ENCODE data around the gene KAT7. TPM values are rescaled to one million over a fixed set of nuclear protein-coding genes. Genes with fewer than 3 reads are reported as not detected.
"Not testable (repeated sequence)": the region's sequence is repeated elsewhere in the genome, so short reads cannot be mapped to it uniquely, and the experiment has no call there.

Gene KAT7
- total and polyA plus RNA-seq, 9 donors, result 25.0 to 31.8 (median 26.7) TPM

- peaks cover 77% of the 10 kb centered on the region for H3K36me3 ChIP-seq (ENCODE audit: control insufficient read depth, insufficient read depth, low read length)
- no peaks in the 10 kb centered on the region for H3K9me3 ChIP-seq (replicated peaks; ENCODE audit: control insufficient read depth, low read depth, low read length)
- DNase-seq, result no peak
- peaks cover 3% of the 10 kb centered on the region for H3K4me1 ChIP-seq (ENCODE audit: control insufficient read depth, insufficient read depth, low read length)
- no peaks in the 10 kb centered on the region for H3K27me3 ChIP-seq (ENCODE audit: control insufficient read depth, insufficient read depth, low read length)
- 100% methylated on average over 1 of the region's 1 CpG for WGBS (ENCODE audit: insufficient coverage)
- H3K27ac ChIP-seq (ENCODE audit: low read length), result no peak overlapping the region
- H3K4me3 ChIP-seq (ENCODE audit: low read length), result no peak overlapping the region
Measured at GRCh38 chr17:49821916-49822315, 33.4 kb downstream of the KAT7 start.

GRCh38 chr17:49822829-49823228 lies 34.3 kb downstream of the KAT7 start:
- Histone ChIP-seq H3K27ac (ENCODE audit: low read length) (no peak overlapping the region), H3K27me3 (ENCODE audit: control insufficient read depth, insufficient read depth, low read length) (no peaks in the 10 kb centered on the region), H3K36me3 (ENCODE audit: control insufficient read depth, insufficient read depth, low read length) (peaks cover 77% of the 10 kb centered on the region), H3K9me3 (replicated peaks; ENCODE audit: control insufficient read depth, low read depth, low read length) (no peaks in the 10 kb centered on the region), H3K4me1 (ENCODE audit: control insufficient read depth, insufficient read depth, low read length) (peaks cover 3% of the 10 kb centered on the region), H3K4me3 (ENCODE audit: low read length) (no peak overlapping the region)
- WGBS (ENCODE audit: insufficient coverage), result no CpG with 5 or more reads among the region's 2 CpGs
- peak; percentile 78 for DNase-seq

GRCh38 chr17:49823614-49824013 lies 35.1 kb downstream of the KAT7 start:
- Histone ChIP-seq H3K4me1 (ENCODE audit: control insufficient read depth, insufficient read depth, low read length) (peaks cover 3% of the 10 kb centered on the region), H3K36me3 (ENCODE audit: control insufficient read depth, insufficient read depth, low read length) (peaks cover 73% of the 10 kb centered on the region), H3K27ac (ENCODE audit: low read length) (no peak overlapping the region), H3K4me3 (ENCODE audit: low read length) (no peak overlapping the region), H3K9me3 (replicated peaks; ENCODE audit: control insufficient read depth, low read depth, low read length) (no peaks in the 10 kb centered on the region), H3K27me3 (ENCODE audit: control insufficient read depth, insufficient read depth, low read length) (no peaks in the 10 kb centered on the region)
- DNase-seq, result no peak
- 100% methylated on average over 2 of the region's 2 CpGs for WGBS (ENCODE audit: insufficient coverage)

GRCh38 chr17:49825645-49826044 lies 37.2 kb downstream of the KAT7 start:
- Histone ChIP-seq H3K9me3 (replicated peaks; ENCODE audit: control insufficient read depth, low read depth, low read length) (no peaks in the 10 kb centered on the region), H3K4me3 (ENCODE audit: low read length) (no peak overlapping the region), H3K4me1 (ENCODE audit: control insufficient read depth, insufficient read depth, low read length) (peaks cover 3% of the 10 kb centered on the region), H3K27ac (ENCODE audit: low read length) (no peak overlapping the region), H3K27me3 (ENCODE audit: control insufficient read depth, insufficient read depth, low read length) (no peaks in the 10 kb centered on the region), H3K36me3 (ENCODE audit: control insufficient read depth, insufficient read depth, low read length) (peaks cover 74% of the 10 kb centered on the region)
- no peak for DNase-seq
- WGBS (ENCODE audit: insufficient coverage), result 80% methylated on average over 2 of the region's 2 CpGs

- H3K9me3 ChIP-seq (replicated peaks; ENCODE audit: control insufficient read depth, low read depth, low read length); H3K4me3 ChIP-seq (ENCODE audit: low read length); H3K27me3 ChIP-seq (ENCODE audit: control insufficient read depth, insufficient read depth, low read length); DNase-seq; H3K4me1 ChIP-seq (ENCODE audit: control insufficient read depth, insufficient read depth, low read length); H3K27ac ChIP-seq (ENCODE audit: low read length): not testable (repeated sequence)
- H3K36me3 ChIP-seq (ENCODE audit: control insufficient read depth, insufficient read depth, low read length), result peaks cover 58% of the 10 kb centered on the region
- no CpG with 5 or more reads among the region's 2 CpGs for WGBS (ENCODE audit: insufficient coverage)
Measured at GRCh38 chr17:49828325-49828724, 39.8 kb downstream of the KAT7 start.

GRCh38 chr17:49829026-49829425 lies 40.5 kb downstream of the KAT7 start:
- no peaks in the 10 kb centered on the region for H3K27me3 ChIP-seq (ENCODE audit: control insufficient read depth, insufficient read depth, low read length)
- H3K36me3 ChIP-seq (ENCODE audit: control insufficient read depth, insufficient read depth, low read length), result peaks cover 57% of the 10 kb centered on the region
- no CpG with 5 or more reads among the region's 2 CpGs for WGBS (ENCODE audit: insufficient coverage)
- H3K9me3 ChIP-seq (replicated peaks; ENCODE audit: control insufficient read depth, low read depth, low read length), result no peaks in the 10 kb centered on the region
- DNase-seq, result no peak
- H3K27ac ChIP-seq (ENCODE audit: low read length), result no peak overlapping the region
- H3K4me1 ChIP-seq (ENCODE audit: control insufficient read depth, insufficient read depth, low read length), result no peaks in the 10 kb centered on the region
- H3K4me3 ChIP-seq (ENCODE audit: low read length), result no peak overlapping the region

GRCh38 chr17:49830605-49831004 lies 42.1 kb downstream of the KAT7 start:
- Histone ChIP-seq H3K36me3 (ENCODE audit: control insufficient read depth, insufficient read depth, low read length) (peaks cover 60% of the 10 kb centered on the region), H3K27ac (ENCODE audit: low read length) (no peak overlapping the region), H3K27me3 (ENCODE audit: control insufficient read depth, insufficient read depth, low read length) (no peaks in the 10 kb centered on the region), H3K4me1 (ENCODE audit: control insufficient read depth, insufficient read depth, low read length) (peaks cover 3% of the 10 kb centered on the region), H3K9me3 (replicated peaks; ENCODE audit: control insufficient read depth, low read depth, low read length) (no peaks in the 10 kb centered on the region), H3K4me3 (ENCODE audit: low read length) (no peak overlapping the region)
- no CpG with 5 or more reads among the region's 1 CpG for WGBS (ENCODE audit: insufficient coverage)
- no peak for DNase-seq

- Histone ChIP-seq H3K4me1 (ENCODE audit: control insufficient read depth, insufficient read depth, low read length) (peaks cover 14% of the 10 kb centered on the region), H3K27ac (ENCODE audit: low read length) (no peak overlapping the region), H3K27me3 (ENCODE audit: control insufficient read depth, insufficient read depth, low read length) (no peaks in the 10 kb centered on the region), H3K36me3 (ENCODE audit: control insufficient read depth, insufficient read depth, low read length) (peaks cover 40% of the 10 kb centered on the region), H3K9me3 (replicated peaks; ENCODE audit: control insufficient read depth, low read depth, low read length) (no peaks in the 10 kb centered on the region), H3K4me3 (ENCODE audit: low read length) (no peak overlapping the region)
- WGBS (ENCODE audit: insufficient coverage), result 80% methylated on average over 3 of the region's 7 CpGs
- peak; percentile 39 for DNase-seq
Measured at GRCh38 chr17:49832840-49833599, 44.5 kb downstream of the KAT7 start.

GRCh38 chr17:49834118-49834743 lies 45.8 kb downstream of the KAT7 start:
- 98% methylated on average over 15 of the region's 19 CpGs for WGBS (ENCODE audit: insufficient coverage)
- H3K36me3 ChIP-seq (ENCODE audit: control insufficient read depth, insufficient read depth, low read length), result peaks cover 38% of the 10 kb centered on the region
- no peak overlapping the region for H3K4me3 ChIP-seq (ENCODE audit: low read length)

GRCh38 chr17:49835472-49835871 lies 47.0 kb downstream of the KAT7 start:
- no peak for DNase-seq
- WGBS (ENCODE audit: insufficient coverage), result 85% methylated on average over 3 of the region's 7 CpGs
- H3K4me1 ChIP-seq (ENCODE audit: control insufficient read depth, insufficient read depth, low read length), result peaks cover 14% of the 10 kb centered on the region
- H3K27me3 ChIP-seq (ENCODE audit: control insufficient read depth, insufficient read depth, low read length), result no peaks in the 10 kb centered on the region
- no peak overlapping the region for H3K4me3 ChIP-seq (ENCODE audit: low read length)
- H3K36me3 ChIP-seq (ENCODE audit: control insufficient read depth, insufficient read depth, low read length), result peaks cover 30% of the 10 kb centered on the region
- H3K9me3 ChIP-seq (replicated peaks; ENCODE audit: control insufficient read depth, low read depth, low read length), result no peaks in the 10 kb centered on the region
- H3K27ac ChIP-seq (ENCODE audit: low read length), result no peak overlapping the region

More at GRCh38 chr17:49834118-49834743, 45.8 kb downstream of the KAT7 start:
- DNase-seq, result no peak
- Histone ChIP-seq H3K27ac (ENCODE audit: low read length) (no peak overlapping the region), H3K9me3 (replicated peaks; ENCODE audit: control insufficient read depth, low read depth, low read length) (no peaks in the 10 kb centered on the region), H3K27me3 (ENCODE audit: control insufficient read depth, insufficient read depth, low read length) (no peaks in the 10 kb centered on the region), H3K4me1 (ENCODE audit: control insufficient read depth, insufficient read depth, low read length) (peaks cover 14% of the 10 kb centered on the region)
